WTC11 (cell line): ENCODE data around the gene PAPSS1. TPM values are rescaled to one million over a fixed set of nuclear protein-coding genes. Genes with fewer than 3 reads are reported as not detected.

Source experiments
- ATAC-seq: fragments of 200-7000 bp; cut with Tn5 transposase; 2 replicates; pipeline ENCODE4 v1.10.0; 2021; ENCODE audit warnings: mild to moderate bottlenecking, moderate library complexity
- CTCF ChIA-PET: fragments of 300-600 bp; sonication (Branson Sonifier 250); formaldehyde crosslinking; loops from one replicate; lab custom pipeline; 2021; ENCODE audit warnings: antibody characterized with exemption; lab: Charles Lee
- POLR2A ChIA-PET: fragments of 350-600 bp; sonication (Branson Sonifier 250); formaldehyde crosslinking; loops from one replicate; lab custom pipeline; 2021; ENCODE audit warnings: antibody characterized with exemption; lab: Charles Lee
- DNase-seq: peaks from one replicate; pipeline ENCODE4 v3.0.0; 2021; ENCODE audit warnings: low spot score
- H3K27ac Mint-ChIP-seq: 2 replicates; pipeline ENCODE4 v1.8.0; 2021; ENCODE audit warnings: mixed read lengths
- H3K27me3 Mint-ChIP-seq: 2 replicates; pipeline ENCODE4 v1.8.0; 2021; ENCODE audit warnings: low read depth, mild to moderate bottlenecking, moderate library complexity, mixed read lengths
- H3K36me3 Mint-ChIP-seq: 2 replicates; pipeline ENCODE4 v1.8.0; 2021; ENCODE audit warnings: mixed read lengths
- H3K4me1 Mint-ChIP-seq: 2 replicates; pipeline ENCODE4 v1.8.0; 2022; ENCODE audit warnings: mixed read lengths
- H3K4me3 Mint-ChIP-seq: 2 replicates; pipeline ENCODE4 v1.8.0; 2021; ENCODE audit warnings: mild to moderate bottlenecking, moderate library complexity, mixed read lengths
- H3K9me3 Mint-ChIP-seq: 2 replicates; pipeline ENCODE4 v1.8.0; 2021; ENCODE audit warnings: mixed read lengths
- ESRRA ChIP-seq: sonication (generic); formaldehyde crosslinking; IDR thresholded peaks from 2 replicates; pipeline ENCODE4 v1.8.1; 2022; ENCODE audit warnings: mild to moderate bottlenecking, missing genetic modification reagents, borderline replicate concordance
- ETV6 ChIP-seq: sonication (generic); formaldehyde crosslinking; IDR thresholded peaks from 2 replicates; pipeline ENCODE4 v1.8.1; 2022; ENCODE audit warnings: mild to moderate bottlenecking, missing genetic modification reagents
- GABPB1 ChIP-seq: sonication (generic); formaldehyde crosslinking; IDR thresholded peaks from 2 replicates; pipeline ENCODE4 v1.8.1; 2023; ENCODE audit warnings: mild to moderate bottlenecking, missing genetic modification reagents
- NFATC4 ChIP-seq: fragments of 250-450 bp; sonication (Bioruptor Pico); IDR thresholded peaks from 2 replicates; pipeline ENCODE4 v1.9.0; 2021; ENCODE audit warnings: mild to moderate bottlenecking
- NFE2L1 ChIP-seq: sonication (generic); formaldehyde crosslinking; IDR thresholded peaks from 2 replicates; pipeline ENCODE4 v1.8.1; 2023; ENCODE audit warnings: missing genetic modification reagents
- TEAD1 ChIP-seq: sonication (generic); formaldehyde crosslinking; IDR thresholded peaks from 2 replicates; pipeline ENCODE4 v1.8.0; 2022; ENCODE audit warnings: mild to moderate bottlenecking, missing genetic modification reagents
- TP53 ChIP-seq: sonication (generic); formaldehyde crosslinking; IDR thresholded peaks from 2 replicates; pipeline ENCODE4 v1.8.1; 2023; ENCODE audit warnings: mild to moderate bottlenecking, missing genetic modification reagents
- ZNF396 ChIP-seq: fragments of 250-450 bp; sonication (Bioruptor Pico); IDR thresholded peaks from 2 replicates; pipeline ENCODE4 v1.8.0; 2021; ENCODE audit warnings: mild to moderate bottlenecking, moderate library complexity, borderline replicate concordance
- total RNA-seq: library from RNA; stranded (reverse); gene quantifications from 3 replicates; pipeline ENCODE4 v1.2.3, GENCODE V29; 2021
- TF ChIP-seq, protein P1 (sequence below): fragments of 250-450 bp; sonication (Bioruptor Pico); IDR thresholded peaks from 2 replicates; pipeline ENCODE4 v1.8.0; 2021; ENCODE audit warnings: mild to moderate bottlenecking
- TF ChIP-seq, protein P2 (sequence below): sonication (generic); formaldehyde crosslinking; IDR thresholded peaks from 2 replicates; pipeline ENCODE4 v1.8.0; 2023; ENCODE audit warnings: missing genetic modification reagents, mild to moderate bottlenecking, borderline replicate concordance
- TF ChIP-seq, protein P3 (sequence below): sonication (generic); formaldehyde crosslinking; IDR thresholded peaks from 2 replicates; pipeline ENCODE4 v1.8.1; 2022; ENCODE audit warnings: low read depth, missing genetic modification reagents, borderline replicate concordance
- TF ChIP-seq, protein P4 (sequence below): fragments of 250-450 bp; sonication (Bioruptor Pico); IDR thresholded peaks from 2 replicates; pipeline ENCODE4 v2.1.2; 2022; ENCODE audit warnings: mild to moderate bottlenecking, moderate library complexity
- TF ChIP-seq, protein P5 (sequence below): sonication (generic); formaldehyde crosslinking; IDR thresholded peaks from 2 replicates; pipeline ENCODE4 v1.8.0; 2022; ENCODE audit warnings: mild to moderate bottlenecking, missing genetic modification reagents
- TF ChIP-seq, protein P6 (sequence below): sonication (generic); formaldehyde crosslinking; conservative IDR thresholded peaks from 2 replicates; pipeline ENCODE4 v1.8.1; 2023; ENCODE audit warnings: mild to moderate bottlenecking, low read depth, missing genetic modification reagents, moderate library complexity
- TF ChIP-seq, protein P7 (sequence below): sonication (generic); formaldehyde crosslinking; IDR thresholded peaks from 2 replicates; pipeline ENCODE4 v1.8.0; 2022; ENCODE audit warnings: mild to moderate bottlenecking, missing genetic modification reagents
- TF ChIP-seq, protein P8 (sequence below): sonication (generic); formaldehyde crosslinking; conservative IDR thresholded peaks from 2 replicates; pipeline ENCODE4 v1.8.1; 2022; ENCODE audit warnings: mild to moderate bottlenecking, missing genetic modification reagents
- TF ChIP-seq, protein P9 (sequence below): sonication (generic); formaldehyde crosslinking; IDR thresholded peaks from 2 replicates; pipeline ENCODE4 v1.8.1; 2023; ENCODE audit warnings: mild to moderate bottlenecking, missing genetic modification reagents, borderline replicate concordance

PAPSS1 gene
- total RNA-seq, 1 experiment from 2014 or later = 62.9 TPM

DNA sequence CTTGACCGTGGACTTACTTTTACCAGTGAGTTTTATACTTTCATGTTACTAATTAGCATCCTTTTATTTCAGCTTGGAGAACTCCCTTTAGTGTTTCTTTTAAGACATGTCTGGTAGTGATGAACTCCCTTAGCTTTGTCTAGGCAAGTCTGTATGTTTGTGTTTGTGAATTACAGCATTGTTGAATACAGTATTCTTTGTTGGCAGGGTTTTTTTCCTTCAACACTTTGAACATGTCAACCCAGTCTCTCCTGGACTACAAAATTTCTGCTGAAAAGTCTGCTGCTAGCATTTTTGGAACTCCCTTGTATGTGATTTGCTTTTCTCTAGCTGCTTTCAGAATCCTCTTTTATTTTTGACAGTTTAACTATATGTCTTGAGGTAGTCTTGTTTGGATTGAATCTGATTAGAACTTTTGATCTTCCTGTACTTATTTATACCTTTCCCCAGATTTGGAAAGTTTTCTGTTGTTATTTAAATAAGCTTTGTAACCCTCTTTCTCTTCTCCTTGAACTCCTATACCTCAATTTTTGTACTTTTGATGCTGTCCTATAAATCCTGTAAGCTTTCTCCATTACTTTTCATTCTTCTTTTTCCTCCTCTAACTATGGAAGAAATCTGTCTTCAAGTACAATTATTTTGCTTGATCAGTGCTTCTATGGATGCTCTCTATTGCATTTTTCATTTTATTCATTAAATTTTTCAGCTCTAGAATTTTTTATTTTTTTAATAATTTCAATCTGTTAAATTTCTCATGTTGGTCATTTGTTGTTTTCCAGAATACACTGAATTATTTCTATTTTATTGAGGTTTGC is 14.1 kb downstream of the PAPSS1 start:
- CTCF ChIA-PET = no interaction called here
- H3K36me3 Mint-ChIP-seq = peaks cover 41% of the 10 kb centered on the region
- POLR2A ChIA-PET = interaction anchor here (1.5 kb wide), 1 partner anchor 14 kb away, joined by 4 read pairs; the partner anchor contains the start of gene PAPSS1

More for the DNA sequence above, 14.1 kb downstream of the PAPSS1 start:
- Mint-ChIP-seq H3K27ac (no peak overlapping the region), H3K9me3 (peaks cover 44% of the 10 kb centered on the region), H3K4me1 (peaks cover 24% of the 10 kb centered on the region), H3K27me3 (no peaks in the 10 kb centered on the region; the same call in 1 of the 2 replicates), H3K4me3 (no peak overlapping the region)
- TF ChIP-seq, protein P1, sequence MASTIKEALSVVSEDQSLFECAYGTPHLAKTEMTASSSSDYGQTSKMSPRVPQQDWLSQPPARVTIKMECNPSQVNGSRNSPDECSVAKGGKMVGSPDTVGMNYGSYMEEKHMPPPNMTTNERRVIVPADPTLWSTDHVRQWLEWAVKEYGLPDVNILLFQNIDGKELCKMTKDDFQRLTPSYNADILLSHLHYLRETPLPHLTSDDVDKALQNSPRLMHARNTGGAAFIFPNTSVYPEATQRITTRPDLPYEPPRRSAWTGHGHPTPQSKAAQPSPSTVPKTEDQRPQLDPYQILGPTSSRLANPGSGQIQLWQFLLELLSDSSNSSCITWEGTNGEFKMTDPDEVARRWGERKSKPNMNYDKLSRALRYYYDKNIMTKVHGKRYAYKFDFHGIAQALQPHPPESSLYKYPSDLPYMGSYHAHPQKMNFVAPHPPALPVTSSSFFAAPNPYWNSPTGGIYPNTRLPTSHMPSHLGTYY (CRISPR knock-in tag) = no peak
- TF ChIP-seq, protein P2, sequence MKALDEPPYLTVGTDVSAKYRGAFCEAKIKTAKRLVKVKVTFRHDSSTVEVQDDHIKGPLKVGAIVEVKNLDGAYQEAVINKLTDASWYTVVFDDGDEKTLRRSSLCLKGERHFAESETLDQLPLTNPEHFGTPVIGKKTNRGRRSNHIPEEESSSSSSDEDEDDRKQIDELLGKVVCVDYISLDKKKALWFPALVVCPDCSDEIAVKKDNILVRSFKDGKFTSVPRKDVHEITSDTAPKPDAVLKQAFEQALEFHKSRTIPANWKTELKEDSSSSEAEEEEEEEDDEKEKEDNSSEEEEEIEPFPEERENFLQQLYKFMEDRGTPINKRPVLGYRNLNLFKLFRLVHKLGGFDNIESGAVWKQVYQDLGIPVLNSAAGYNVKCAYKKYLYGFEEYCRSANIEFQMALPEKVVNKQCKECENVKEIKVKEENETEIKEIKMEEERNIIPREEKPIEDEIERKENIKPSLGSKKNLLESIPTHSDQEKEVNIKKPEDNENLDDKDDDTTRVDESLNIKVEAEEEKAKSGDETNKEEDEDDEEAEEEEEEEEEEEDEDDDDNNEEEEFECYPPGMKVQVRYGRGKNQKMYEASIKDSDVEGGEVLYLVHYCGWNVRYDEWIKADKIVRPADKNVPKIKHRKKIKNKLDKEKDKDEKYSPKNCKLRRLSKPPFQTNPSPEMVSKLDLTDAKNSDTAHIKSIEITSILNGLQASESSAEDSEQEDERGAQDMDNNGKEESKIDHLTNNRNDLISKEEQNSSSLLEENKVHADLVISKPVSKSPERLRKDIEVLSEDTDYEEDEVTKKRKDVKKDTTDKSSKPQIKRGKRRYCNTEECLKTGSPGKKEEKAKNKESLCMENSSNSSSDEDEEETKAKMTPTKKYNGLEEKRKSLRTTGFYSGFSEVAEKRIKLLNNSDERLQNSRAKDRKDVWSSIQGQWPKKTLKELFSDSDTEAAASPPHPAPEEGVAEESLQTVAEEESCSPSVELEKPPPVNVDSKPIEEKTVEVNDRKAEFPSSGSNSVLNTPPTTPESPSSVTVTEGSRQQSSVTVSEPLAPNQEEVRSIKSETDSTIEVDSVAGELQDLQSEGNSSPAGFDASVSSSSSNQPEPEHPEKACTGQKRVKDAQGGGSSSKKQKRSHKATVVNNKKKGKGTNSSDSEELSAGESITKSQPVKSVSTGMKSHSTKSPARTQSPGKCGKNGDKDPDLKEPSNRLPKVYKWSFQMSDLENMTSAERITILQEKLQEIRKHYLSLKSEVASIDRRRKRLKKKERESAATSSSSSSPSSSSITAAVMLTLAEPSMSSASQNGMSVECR = no peak
- TF ChIP-seq, protein P3, sequence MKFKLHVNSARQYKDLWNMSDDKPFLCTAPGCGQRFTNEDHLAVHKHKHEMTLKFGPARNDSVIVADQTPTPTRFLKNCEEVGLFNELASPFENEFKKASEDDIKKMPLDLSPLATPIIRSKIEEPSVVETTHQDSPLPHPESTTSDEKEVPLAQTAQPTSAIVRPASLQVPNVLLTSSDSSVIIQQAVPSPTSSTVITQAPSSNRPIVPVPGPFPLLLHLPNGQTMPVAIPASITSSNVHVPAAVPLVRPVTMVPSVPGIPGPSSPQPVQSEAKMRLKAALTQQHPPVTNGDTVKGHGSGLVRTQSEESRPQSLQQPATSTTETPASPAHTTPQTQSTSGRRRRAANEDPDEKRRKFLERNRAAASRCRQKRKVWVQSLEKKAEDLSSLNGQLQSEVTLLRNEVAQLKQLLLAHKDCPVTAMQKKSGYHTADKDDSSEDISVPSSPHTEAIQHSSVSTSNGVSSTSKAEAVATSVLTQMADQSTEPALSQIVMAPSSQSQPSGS (CRISPR knock-in tag) = no peak
- no peak for TF ChIP-seq NFATC4
- TF ChIP-seq, protein P4, sequence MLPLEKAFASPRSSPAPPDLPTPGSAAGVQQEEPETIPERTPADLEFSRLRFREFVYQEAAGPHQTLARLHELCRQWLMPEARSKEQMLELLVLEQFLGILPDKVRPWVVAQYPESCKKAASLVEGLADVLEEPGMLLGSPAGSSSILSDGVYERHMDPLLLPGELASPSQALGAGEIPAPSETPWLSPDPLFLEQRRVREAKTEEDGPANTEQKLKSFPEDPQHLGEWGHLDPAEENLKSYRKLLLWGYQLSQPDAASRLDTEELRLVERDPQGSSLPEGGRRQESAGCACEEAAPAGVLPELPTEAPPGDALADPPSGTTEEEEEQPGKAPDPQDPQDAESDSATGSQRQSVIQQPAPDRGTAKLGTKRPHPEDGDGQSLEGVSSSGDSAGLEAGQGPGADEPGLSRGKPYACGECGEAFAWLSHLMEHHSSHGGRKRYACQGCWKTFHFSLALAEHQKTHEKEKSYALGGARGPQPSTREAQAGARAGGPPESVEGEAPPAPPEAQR (CRISPR knock-in tag) = no peak
- TF ChIP-seq, protein P5, sequence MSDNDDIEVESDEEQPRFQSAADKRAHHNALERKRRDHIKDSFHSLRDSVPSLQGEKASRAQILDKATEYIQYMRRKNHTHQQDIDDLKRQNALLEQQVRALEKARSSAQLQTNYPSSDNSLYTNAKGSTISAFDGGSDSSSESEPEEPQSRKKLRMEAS (CRISPR knock-in tag) = no peak
- TF ChIP-seq, protein P6, sequence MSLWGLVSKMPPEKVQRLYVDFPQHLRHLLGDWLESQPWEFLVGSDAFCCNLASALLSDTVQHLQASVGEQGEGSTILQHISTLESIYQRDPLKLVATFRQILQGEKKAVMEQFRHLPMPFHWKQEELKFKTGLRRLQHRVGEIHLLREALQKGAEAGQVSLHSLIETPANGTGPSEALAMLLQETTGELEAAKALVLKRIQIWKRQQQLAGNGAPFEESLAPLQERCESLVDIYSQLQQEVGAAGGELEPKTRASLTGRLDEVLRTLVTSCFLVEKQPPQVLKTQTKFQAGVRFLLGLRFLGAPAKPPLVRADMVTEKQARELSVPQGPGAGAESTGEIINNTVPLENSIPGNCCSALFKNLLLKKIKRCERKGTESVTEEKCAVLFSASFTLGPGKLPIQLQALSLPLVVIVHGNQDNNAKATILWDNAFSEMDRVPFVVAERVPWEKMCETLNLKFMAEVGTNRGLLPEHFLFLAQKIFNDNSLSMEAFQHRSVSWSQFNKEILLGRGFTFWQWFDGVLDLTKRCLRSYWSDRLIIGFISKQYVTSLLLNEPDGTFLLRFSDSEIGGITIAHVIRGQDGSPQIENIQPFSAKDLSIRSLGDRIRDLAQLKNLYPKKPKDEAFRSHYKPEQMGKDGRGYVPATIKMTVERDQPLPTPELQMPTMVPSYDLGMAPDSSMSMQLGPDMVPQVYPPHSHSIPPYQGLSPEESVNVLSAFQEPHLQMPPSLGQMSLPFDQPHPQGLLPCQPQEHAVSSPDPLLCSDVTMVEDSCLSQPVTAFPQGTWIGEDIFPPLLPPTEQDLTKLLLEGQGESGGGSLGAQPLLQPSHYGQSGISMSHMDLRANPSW = no peak
- no peak for TF ChIP-seq ZNF396 (CRISPR knock-in tag)
- no peak for TF ChIP-seq TEAD1
- TF ChIP-seq ETV6 (CRISPR knock-in tag) = no peak
- TF ChIP-seq, protein P7, sequence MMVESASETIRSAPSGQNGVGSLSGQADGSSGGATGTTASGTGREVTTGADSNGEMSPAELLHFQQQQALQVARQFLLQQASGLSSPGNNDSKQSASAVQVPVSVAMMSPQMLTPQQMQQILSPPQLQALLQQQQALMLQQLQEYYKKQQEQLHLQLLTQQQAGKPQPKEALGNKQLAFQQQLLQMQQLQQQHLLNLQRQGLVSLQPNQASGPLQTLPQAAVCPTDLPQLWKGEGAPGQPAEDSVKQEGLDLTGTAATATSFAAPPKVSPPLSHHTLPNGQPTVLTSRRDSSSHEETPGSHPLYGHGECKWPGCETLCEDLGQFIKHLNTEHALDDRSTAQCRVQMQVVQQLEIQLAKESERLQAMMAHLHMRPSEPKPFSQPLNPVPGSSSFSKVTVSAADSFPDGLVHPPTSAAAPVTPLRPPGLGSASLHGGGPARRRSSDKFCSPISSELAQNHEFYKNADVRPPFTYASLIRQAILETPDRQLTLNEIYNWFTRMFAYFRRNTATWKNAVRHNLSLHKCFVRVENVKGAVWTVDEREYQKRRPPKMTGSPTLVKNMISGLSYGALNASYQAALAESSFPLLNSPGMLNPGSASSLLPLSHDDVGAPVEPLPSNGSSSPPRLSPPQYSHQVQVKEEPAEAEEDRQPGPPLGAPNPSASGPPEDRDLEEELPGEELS (CRISPR knock-in tag) = no peak
- no peak for TF ChIP-seq NFE2L1 (CRISPR knock-in tag)
- TF ChIP-seq, protein P8, sequence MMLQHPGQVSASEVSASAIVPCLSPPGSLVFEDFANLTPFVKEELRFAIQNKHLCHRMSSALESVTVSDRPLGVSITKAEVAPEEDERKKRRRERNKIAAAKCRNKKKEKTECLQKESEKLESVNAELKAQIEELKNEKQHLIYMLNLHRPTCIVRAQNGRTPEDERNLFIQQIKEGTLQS (CRISPR knock-in tag) = no peak
- no peak for TF ChIP-seq ESRRA (CRISPR knock-in tag)
- TF ChIP-seq, protein P9, sequence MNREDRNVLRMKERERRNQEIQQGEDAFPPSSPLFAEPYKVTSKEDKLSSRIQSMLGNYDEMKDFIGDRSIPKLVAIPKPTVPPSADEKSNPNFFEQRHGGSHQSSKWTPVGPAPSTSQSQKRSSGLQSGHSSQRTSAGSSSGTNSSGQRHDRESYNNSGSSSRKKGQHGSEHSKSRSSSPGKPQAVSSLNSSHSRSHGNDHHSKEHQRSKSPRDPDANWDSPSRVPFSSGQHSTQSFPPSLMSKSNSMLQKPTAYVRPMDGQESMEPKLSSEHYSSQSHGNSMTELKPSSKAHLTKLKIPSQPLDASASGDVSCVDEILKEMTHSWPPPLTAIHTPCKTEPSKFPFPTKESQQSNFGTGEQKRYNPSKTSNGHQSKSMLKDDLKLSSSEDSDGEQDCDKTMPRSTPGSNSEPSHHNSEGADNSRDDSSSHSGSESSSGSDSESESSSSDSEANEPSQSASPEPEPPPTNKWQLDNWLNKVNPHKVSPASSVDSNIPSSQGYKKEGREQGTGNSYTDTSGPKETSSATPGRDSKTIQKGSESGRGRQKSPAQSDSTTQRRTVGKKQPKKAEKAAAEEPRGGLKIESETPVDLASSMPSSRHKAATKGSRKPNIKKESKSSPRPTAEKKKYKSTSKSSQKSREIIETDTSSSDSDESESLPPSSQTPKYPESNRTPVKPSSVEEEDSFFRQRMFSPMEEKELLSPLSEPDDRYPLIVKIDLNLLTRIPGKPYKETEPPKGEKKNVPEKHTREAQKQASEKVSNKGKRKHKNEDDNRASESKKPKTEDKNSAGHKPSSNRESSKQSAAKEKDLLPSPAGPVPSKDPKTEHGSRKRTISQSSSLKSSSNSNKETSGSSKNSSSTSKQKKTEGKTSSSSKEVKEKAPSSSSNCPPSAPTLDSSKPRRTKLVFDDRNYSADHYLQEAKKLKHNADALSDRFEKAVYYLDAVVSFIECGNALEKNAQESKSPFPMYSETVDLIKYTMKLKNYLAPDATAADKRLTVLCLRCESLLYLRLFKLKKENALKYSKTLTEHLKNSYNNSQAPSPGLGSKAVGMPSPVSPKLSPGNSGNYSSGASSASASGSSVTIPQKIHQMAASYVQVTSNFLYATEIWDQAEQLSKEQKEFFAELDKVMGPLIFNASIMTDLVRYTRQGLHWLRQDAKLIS (CRISPR knock-in tag) = no peak
- no peak for TF ChIP-seq GABPB1 (CRISPR knock-in tag)
- no peak for TF ChIP-seq TP53 (CRISPR knock-in tag)
- no peak for ATAC-seq
- DNase-seq = no peak
